ENCODE data around the gene MAP2K3. TPM values are rescaled to one million over a fixed set of nuclear protein-coding genes. Genes with fewer than 3 reads are reported as not detected.
A peak's percentile ranks its signal among the peaks of the same experiment; 100 is the strongest.

The MAP2K3 gene
- total RNA-seq, 1 donor from 2014 or later, result 24.7 TPM

GRCh38 chr17:21283482-21284318 is 811 bp upstream of the MAP2K3 start:
- no peak for TF ChIP-seq CTCF (conservative IDR thresholded peaks at IDR 0.05; ENCODE audit: low read depth, low read length)
- H3K4me3 ChIP-seq (ENCODE audit: low read depth, low read length), result peak overlapping the region; percentile 98
- no peak for DNase-seq (ENCODE audit: low read depth)

- H3K4me3 ChIP-seq (ENCODE audit: low read depth, low read length), result peak overlapping the region; percentile 98
- no peak for DNase-seq (ENCODE audit: low read depth)
- no peak for TF ChIP-seq CTCF (conservative IDR thresholded peaks at IDR 0.05; ENCODE audit: low read depth, low read length)
Measured at GRCh38 chr17:21285164-21286065, 904 bp downstream of the MAP2K3 start.

DNA sequence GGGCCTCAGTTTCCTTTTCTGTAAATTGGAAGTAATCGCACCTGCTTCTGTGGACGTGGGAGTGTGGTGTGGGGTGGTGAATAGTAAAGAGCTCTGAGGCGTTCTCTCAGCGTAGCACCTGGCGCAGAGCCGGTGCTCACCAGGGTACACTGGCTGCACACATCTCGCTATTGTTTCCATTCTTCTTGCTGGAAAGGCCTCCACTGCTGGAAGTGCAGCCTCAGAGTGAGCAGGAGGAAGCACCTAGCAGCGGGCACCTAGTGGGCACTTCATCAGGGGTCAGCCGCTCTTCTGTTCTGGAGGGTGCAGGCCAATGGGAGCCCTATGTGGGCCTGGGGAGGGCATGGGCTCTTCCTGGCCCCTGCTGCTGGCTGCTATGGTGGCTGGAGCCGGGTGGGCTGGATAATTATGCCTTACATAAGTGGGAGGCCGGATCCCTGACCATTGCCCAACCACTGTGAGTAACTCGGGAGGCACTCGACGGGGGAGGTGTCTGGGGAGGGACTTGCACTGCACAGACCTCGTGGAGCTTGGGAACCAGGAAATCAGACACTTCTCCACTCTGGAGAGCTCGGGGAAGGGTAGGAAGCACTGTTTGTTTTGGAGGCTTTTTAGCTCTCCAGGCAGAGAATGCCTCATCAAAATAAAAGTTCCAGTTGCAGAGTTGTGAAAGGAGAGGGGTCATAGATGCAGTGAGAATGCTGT is 1.7 kb downstream of the MAP2K3 start:
- DNase-seq (ENCODE audit: low read depth), result peak; percentile 93

GRCh38 chr17:21286909-21287702 is 2.6 kb downstream of the MAP2K3 start:
- no peak for DNase-seq (ENCODE audit: low read depth)
- peak overlapping the region; percentile 98 for H3K4me3 ChIP-seq (ENCODE audit: low read depth, low read length)
- no peak for TF ChIP-seq CTCF (conservative IDR thresholded peaks at IDR 0.05; ENCODE audit: low read depth, low read length)

More for the DNA sequence above, 1.7 kb downstream of the MAP2K3 start:
- peak overlapping the region; percentile 98 for H3K4me3 ChIP-seq (ENCODE audit: low read depth, low read length)
- peak; percentile 4 for TF ChIP-seq CTCF (conservative IDR thresholded peaks at IDR 0.05; ENCODE audit: low read depth, low read length)

GRCh38 chr17:21287703-21288449 is 3.4 kb downstream of the MAP2K3 start:
- no peak for TF ChIP-seq CTCF (conservative IDR thresholded peaks at IDR 0.05; ENCODE audit: low read depth, low read length)
- peak; percentile 87 for DNase-seq (ENCODE audit: low read depth)
- peak overlapping the region; percentile 98 for H3K4me3 ChIP-seq (ENCODE audit: low read depth, low read length)
